Heart left ventricle (tissue), 16 donors: Measurements from ENCODE around the gene TET1. TPM values are rescaled to one million over a fixed set of nuclear protein-coding genes. Genes with fewer than 3 reads are reported as not detected.

ENCODE experiments used
- ATAC-seq, 4 donors: fragments of 200-7000 bp; cut with Tn5 transposase; one replicate each; pipeline ENCODE4 v1.9.1; 2020 to 2022; ENCODE audit warnings: moderate library complexity in 4 of 4, mild to moderate bottlenecking in 3 of 4, moderate number of reproducible peaks in 1 of 4
- DNase-seq, 5 donors: peaks; one replicate each; pipeline ENCODE4 v3.0.0-alpha.2; 2020
- H3K27ac ChIP-seq, 12 donors: fragments of 200-600 bp; sonication (generic) in 4 of 12; one replicate each; pipeline versions ENCODE4 v1.5.0 to v1.8.0; 2016 to 2022; ENCODE audit warnings: mild to moderate bottlenecking in 2 of 12
- H3K27me3 ChIP-seq, 9 donors: fragments of 200-600 bp; sonication (generic) in 2 of 9; one replicate each; pipeline versions ENCODE4 v1.5.1 to v1.8.0; 2016 to 2022; ENCODE audit warnings: mild to moderate bottlenecking in 3 of 9
- H3K36me3 ChIP-seq, 9 donors: fragments of 200-600 bp; sonication (generic) in 2 of 9; one replicate each; pipeline versions ENCODE4 v1.5.0 to v1.8.0; 2018 to 2022; ENCODE audit warnings: mild to moderate bottlenecking in 2 of 9
- H3K4me1 ChIP-seq, 12 donors: fragments of 200-600 bp; sonication (generic) in 4 of 12; one replicate each; pipeline versions ENCODE4 v1.5.0 to v1.8.0; 2016 to 2022; ENCODE audit warnings: mild to moderate bottlenecking in 3 of 12
- H3K4me3 ChIP-seq, 12 donors: fragments of 200-600 bp; sonication (generic) in 4 of 12; one replicate each; pipeline versions ENCODE4 v1.5.0 to v1.8.0; 2017 to 2022; ENCODE audit warnings: mild to moderate bottlenecking in 9 of 12, moderate library complexity in 4 of 12
- H3K9me3 ChIP-seq, 12 donors: fragments of 200-600 bp; sonication (generic) in 4 of 12; one replicate each; pipeline versions ENCODE4 v1.5.0 to v1.8.0; 2016 to 2022; ENCODE audit warnings: mild to moderate bottlenecking in 1 of 12
- CTCF ChIP-seq, 12 donors: fragments of 200-600 bp; sonication (generic) in 4 of 12; IDR thresholded peaks; one replicate each; pipeline versions ENCODE4 v1.5.0 to v1.8.0; 2018 to 2022; ENCODE audit warnings: antibody characterized with exemption in 12 of 12, mild to moderate bottlenecking in 5 of 12
- POLR2A ChIP-seq, 2 donors: fragments of 450-650 bp; IDR thresholded peaks; one replicate each; pipeline ENCODE4 v1.6.1; 2017; ENCODE audit warnings: antibody characterized with exemption in 2 of 2, mild to moderate bottlenecking in 2 of 2, moderate library complexity in 2 of 2
- WGBS, 4 donors: extraction: QIAGEN DNeasy Blood & Tissue Kit in 2 of 4; methylation state at CpG; one replicate each; pipeline versions ENCODE4 v1.1.5 to v1.1.7; 2013 to 2018; 5-methylcytosine and 5-hydroxymethylcytosine counted together
- intact Hi-C, 10 donors: fragments of 100-400 bp; cut with DNase I; formaldehyde crosslinking; loops; one replicate each; pipeline versions ENCODE4 v1.11.1 to v1.14.2; 2022
- polyA plus RNA-seq, 2 donors: library from polyadenylated mRNA; stranded (reverse); fragments of 200-250 nt; gene quantifications; one replicate each; pipeline ENCODE4 v1.2.3, GENCODE V29; 2013
- total RNA-seq, 9 donors: library from RNA; depleted of rRNA in 2 of 9; stranded (reverse); fragments of >200 nt in 2 of 9; fragmentation: NEBNext Ultra II Directional in 3 of 9; extraction: Animal tissue kit (Norgen Biotek cat#: 25700) in 3 of 9; gene quantifications; one replicate each; pipeline versions ENCODE4 v1.1.0 to v1.2.4, GENCODE V29; 2016 to 2023
- donor health status: ischemic (EF 13 %, LVEDD 7.1; RV severe dilation, severe dysfunction).
- donor health status: healthy with polysubstance abuse.
- donor health status: DM: no; HTN: yes; CAD: no.
- donor health status: DM: no; HTN: no; CAD: no.
- donor health status: ischemic (EF 25% LVEDD 6.9; RV normal size, moderate dysfunction).
- donor health status: ischemic (EF 25% LVEDD 5.7; RV mildly dilated, moderate dysfunction).
- donor health status: healthy.
- donor health status: DM: yes; HTN: yes; CAD: no.
- donor health status: ischemic (EF 35%, LVEDD 5.7; RV mildly dilated, moderate dysfunction).
- donor health status: nonischemic (EF 11% LVEDD 7.7; RV severe dilation, severe dysfunction).
- donor health status: DM: yes; HTN: yes; CAD: no.
- donor health status: PGD.
- donor health status: ischemic (EF 29% LVEDD 5.4; RV normal size, mild dysfunction).
- donor health status: nonischemic (EF 23%, LVEDD 6.1; RV moderate dilation, normal function).

Gene TET1
- total and polyA plus RNA-seq, 11 donors = 0.27 to 4.1 (median 2.0) TPM

- Histone ChIP-seq H3K9me3 (no peaks in the 10 kb centered on the region), H3K4me3 (peak overlapping the region in 2 of 12 donors; percentile 74 to 89), H3K36me3 (no peaks in the 10 kb centered on the region), H3K27ac (no peak overlapping the region), H3K27me3 (peaks cover 0 to 38% (median 9%) of the 10 kb centered on the region in 9 donors), H3K4me1 (peaks cover 0 to 27% (median 7%) of the 10 kb centered on the region in 12 donors)
- intact Hi-C loops = loop anchor here in 3 of 10 donors (10.0 kb wide), 2 partner anchors 46 to 166 kb away; partner anchors contain the start of gene CCAR1 (in 3 of the 3)
- no peak for DNase-seq
- ATAC-seq = no peak
- TF ChIP-seq POLR2A (IDR thresholded peaks at IDR 0.05) = no peak
- no peak for TF ChIP-seq CTCF (IDR thresholded peaks at IDR 0.05)
- WGBS, 4 donors = 60 to 63% (median 61%) methylated on average over 4 of the region's 4 CpGs
Measured at GRCh38 chr10:68559251-68559650, 886 bp upstream of the TET1 start.

- ATAC-seq = peak in 2 of 4 donors; percentile 36 to 54
- Histone ChIP-seq H3K36me3 (no peaks in the 10 kb centered on the region), H3K4me3 (peak overlapping the region; percentile 61 to 91 (median 74)), H3K4me1 (peaks cover 0 to 27% (median 7%) of the 10 kb centered on the region in 12 donors), H3K27ac (no peak overlapping the region), H3K9me3 (no peaks in the 10 kb centered on the region), H3K27me3 (peaks cover 0 to 44% (median 9%) of the 10 kb centered on the region in 9 donors)
- WGBS, 4 donors = 9 to 13% (median 10%) methylated on average over 6 of the region's 6 CpGs
- DNase-seq = peak in 1 of 5 donors; percentile 27
- intact Hi-C loops = loop anchor here in 6 of 10 donors (2.0 to 10.0 kb wide), 5 partner anchors 41 to 165 kb away; partner anchors contain the start of gene CCAR1 (in 4 of the 6)
- no peak for TF ChIP-seq CTCF (IDR thresholded peaks at IDR 0.05)
- TF ChIP-seq POLR2A (IDR thresholded peaks at IDR 0.05) = no peak
Measured at GRCh38 chr10:68559841-68560185, 324 bp upstream of the TET1 start.

GRCh38 chr10:68560943-68561864 lies 1.1 kb downstream of the TET1 start:
- H3K9me3 ChIP-seq = no peaks in the 10 kb centered on the region
- 1 to 2% (median 1%) methylated on average over 35 to 54 of the region's 55 CpGs for WGBS, 4 donors
- intact Hi-C loops = loop anchor here in 4 of 10 donors (2.0 to 5.0 kb wide), 3 partner anchors 40 to 161 kb away; partner anchors contain the start of gene CCAR1 (in 1 of the 4)
- peaks cover 0 to 46% (median 9%) of the 10 kb centered on the region in 9 donors for H3K27me3 ChIP-seq
- peak overlapping the region in 6 of 12 donors; percentile 3 to 63 (median 36) for H3K27ac ChIP-seq
- ATAC-seq (peak; percentile 32 to 64 (median 52)), DNase-seq (peak in 3 of 5 donors; percentile 13 to 32 (median 21))
- no peak for TF ChIP-seq POLR2A (IDR thresholded peaks at IDR 0.05)
- no peaks in the 10 kb centered on the region for H3K36me3 ChIP-seq
- peak overlapping the region; percentile 61 to 91 (median 74) for H3K4me3 ChIP-seq
- peaks cover 0 to 27% (median 7%) of the 10 kb centered on the region in 12 donors for H3K4me1 ChIP-seq

- WGBS, 4 donors = 32 to 47% (median 37%) methylated on average over 28 of the region's 28 CpGs
- Histone ChIP-seq H3K36me3 (no peaks in the 10 kb centered on the region), H3K9me3 (no peaks in the 10 kb centered on the region), H3K4me1 (peaks cover 0 to 27% (median 9%) of the 10 kb centered on the region in 12 donors), H3K27me3 (peaks cover 0 to 46% (median 9%) of the 10 kb centered on the region in 9 donors), H3K4me3 (peak overlapping the region in 11 of 12 donors; percentile 61 to 91 (median 74)), H3K27ac (peak overlapping the region in 5 of 12 donors; percentile 5 to 46 (median 32))
- ATAC-seq (peak in 2 of 4 donors; percentile 57 to 61), DNase-seq (no peak)
- TF ChIP-seq POLR2A (IDR thresholded peaks at IDR 0.05) = no peak
- TF ChIP-seq CTCF (IDR thresholded peaks at IDR 0.05) = no peak
- intact Hi-C loops = loop anchor here in 4 of 10 donors (2.0 to 5.0 kb wide), 3 partner anchors 39 to 160 kb away; partner anchors contain the start of gene CCAR1 (in 1 of the 4)
Measured at GRCh38 chr10:68561865-68562649, 1.9 kb downstream of the TET1 start.
